Panc1 (cell line): ENCODE measurements around the gene PRKG1.

Experiments used
- POLR2AphosphoS5 ChIP-seq: IDR thresholded peaks from 2 replicates; pipeline ENCODE4 v1.6.1; 2012; ENCODE audit warnings: mild to moderate bottlenecking, low read depth, low read length, moderate library complexity
- TF ChIP-seq, protein P1 (sequence below): fragments of 450-650 bp; IDR thresholded peaks from 2 replicates; pipeline ENCODE4 v1.5.1; 2017; ENCODE audit warnings: mild to moderate bottlenecking

DNA sequence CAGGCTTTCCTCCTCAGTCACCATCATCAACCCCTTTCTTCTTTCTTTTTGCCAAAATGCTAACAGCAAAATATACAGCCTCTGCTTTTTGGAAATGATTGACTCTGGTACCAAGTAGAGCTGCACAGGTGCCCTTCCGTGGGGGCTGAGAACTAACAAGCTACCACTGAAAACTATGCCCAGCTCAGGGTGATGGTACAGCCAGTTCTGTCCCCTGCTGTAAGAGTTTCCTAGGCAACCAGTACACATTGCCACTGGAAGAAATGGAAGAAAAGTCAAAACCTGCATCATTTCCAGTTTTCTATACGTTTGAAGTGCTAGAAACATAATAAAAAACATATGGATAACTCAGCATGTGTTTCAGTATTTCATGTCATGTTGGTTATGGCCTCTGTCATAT is 297.5 kb downstream of the PRKG1 start:
- TF ChIP-seq, protein P1, sequence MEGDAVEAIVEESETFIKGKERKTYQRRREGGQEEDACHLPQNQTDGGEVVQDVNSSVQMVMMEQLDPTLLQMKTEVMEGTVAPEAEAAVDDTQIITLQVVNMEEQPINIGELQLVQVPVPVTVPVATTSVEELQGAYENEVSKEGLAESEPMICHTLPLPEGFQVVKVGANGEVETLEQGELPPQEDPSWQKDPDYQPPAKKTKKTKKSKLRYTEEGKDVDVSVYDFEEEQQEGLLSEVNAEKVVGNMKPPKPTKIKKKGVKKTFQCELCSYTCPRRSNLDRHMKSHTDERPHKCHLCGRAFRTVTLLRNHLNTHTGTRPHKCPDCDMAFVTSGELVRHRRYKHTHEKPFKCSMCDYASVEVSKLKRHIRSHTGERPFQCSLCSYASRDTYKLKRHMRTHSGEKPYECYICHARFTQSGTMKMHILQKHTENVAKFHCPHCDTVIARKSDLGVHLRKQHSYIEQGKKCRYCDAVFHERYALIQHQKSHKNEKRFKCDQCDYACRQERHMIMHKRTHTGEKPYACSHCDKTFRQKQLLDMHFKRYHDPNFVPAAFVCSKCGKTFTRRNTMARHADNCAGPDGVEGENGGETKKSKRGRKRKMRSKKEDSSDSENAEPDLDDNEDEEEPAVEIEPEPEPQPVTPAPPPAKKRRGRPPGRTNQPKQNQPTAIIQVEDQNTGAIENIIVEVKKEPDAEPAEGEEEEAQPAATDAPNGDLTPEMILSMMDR: no peak
- TF ChIP-seq POLR2AphosphoS5: no peak
